Ovary (tissue), 3 donors: ENCODE measurements around the gene PSMB7.

Source experiments
- CTCF ChIP-seq, 3 donors: fragments of 450-650 bp in 2 of 3; fragments of 200-600 bp in 1 of 3; IDR thresholded peaks; one replicate each; pipeline versions ENCODE4 v1.5.1 to v1.8.0; 2016 to 2022; ENCODE audit warnings: antibody characterized with exemption in 3 of 3, mild to moderate bottlenecking in 1 of 3
- EP300 ChIP-seq: sonication (generic); formaldehyde crosslinking; IDR thresholded peaks from one replicate; pipeline ENCODE4 v1.6.1; 2017; ENCODE audit warnings: antibody characterized with exemption
- POLR2A ChIP-seq: fragments of 450-650 bp; IDR thresholded peaks from one replicate; pipeline ENCODE4 v1.6.1; 2017; ENCODE audit warnings: antibody characterized with exemption, mild to moderate bottlenecking, moderate library complexity
- donor health status: DM: no; HTN: no; CAD: no.

- TF ChIP-seq POLR2A (no peak), CTCF (IDR thresholded peaks at IDR 0.05) (no peak), EP300 (no peak)
These were observed 32.0 kb upstream of the PSMB7 start for GRCh38 chr9:124447297-124447661.
